Endodermal cell (in vitro differentiated cells): ENCODE measurements around the gene GPC6. TPM values are rescaled to one million over a fixed set of nuclear protein-coding genes. Genes with fewer than 3 reads are reported as not detected.
A peak's percentile ranks its signal among the peaks of the same experiment; 100 is the strongest.
"Not testable (repeated sequence)": the region's sequence is repeated elsewhere in the genome, so short reads cannot be mapped to it uniquely, and the experiment has no call there.

Source experiments
- DNase-seq: peaks from one replicate; pipeline ENCODE4 v3.0.0-alpha.2; 2017
- H3K27ac ChIP-seq: 2 replicates; pipeline ENCODE4 v1.5.1; 2013; ENCODE audit warnings: mild to moderate bottlenecking, low read depth, low read length, moderate library complexity
- H3K27me3 ChIP-seq: 2 replicates; pipeline ENCODE4 v1.6.1; 2013; ENCODE audit warnings: mild to moderate bottlenecking, low read length, moderate library complexity; ENCODE audit not compliant: insufficient read depth, control insufficient read depth, poor library complexity, severe bottlenecking
- H3K36me3 ChIP-seq: 2 replicates; pipeline ENCODE4 v1.7.0; 2013; ENCODE audit warnings: mild to moderate bottlenecking, low read length, moderate library complexity; ENCODE audit not compliant: control insufficient read depth, insufficient read depth
- H3K4me1 ChIP-seq: one replicate; pipeline ENCODE4 v1.7.0; 2013; ENCODE audit warnings: low read length; ENCODE audit not compliant: control insufficient read depth, insufficient read depth
- H3K4me3 ChIP-seq: 2 replicates; pipeline ENCODE4 v1.5.1; 2013; ENCODE audit warnings: mild to moderate bottlenecking, low read length, moderate library complexity
- H3K9ac ChIP-seq: 2 replicates; pipeline ENCODE4 v1.6.1; 2013; ENCODE audit warnings: mild to moderate bottlenecking, low read length, moderate library complexity; ENCODE audit not compliant: poor library complexity, severe bottlenecking; ENCODE audit errors: extremely low read depth
- H3K9me3 ChIP-seq: 2 replicates; pipeline ENCODE4 v1.6.1; 2013; ENCODE audit warnings: mild to moderate bottlenecking, low read length, moderate library complexity; ENCODE audit not compliant: control insufficient read depth
- H3K27ac Mint-ChIP-seq: 2 replicates; pipeline ENCODE4 v1.8.0; 2020; ENCODE audit warnings: mixed read lengths
- H3K27me3 Mint-ChIP-seq: 2 replicates; pipeline ENCODE4 v1.8.0; 2021; ENCODE audit warnings: mild to moderate bottlenecking, mixed read lengths; ENCODE audit not compliant: insufficient read depth
- H3K36me3 Mint-ChIP-seq: 2 replicates; pipeline ENCODE4 v1.8.0; 2020; ENCODE audit warnings: low read depth, mixed read lengths
- H3K4me1 Mint-ChIP-seq: 2 replicates; pipeline ENCODE4 v1.8.0; 2020; ENCODE audit warnings: mixed read lengths
- H3K4me3 Mint-ChIP-seq: 2 replicates; pipeline ENCODE4 v1.8.0; 2020; ENCODE audit warnings: mild to moderate bottlenecking, moderate library complexity, mixed read lengths
- H3K9me3 Mint-ChIP-seq: 2 replicates; pipeline ENCODE4 v1.8.0; 2020; ENCODE audit warnings: mild to moderate bottlenecking, mixed read lengths
- WGBS, 2 experiments: methylation state at CpG; one replicate each; pipeline versions ENCODE4 v1.1.5 to v1.1.7; 2013; ENCODE audit warnings: missing lambda C conversion rate in 2 of 2, mixed read lengths in 1 of 2; ENCODE audit not compliant: insufficient coverage in 1 of 2, insufficient read length in 1 of 2; 5-methylcytosine and 5-hydroxymethylcytosine counted together
- total RNA-seq, 2 donors: library from RNA; stranded (reverse); fragmentation: NEBNext Ultra II Directional in 1 of 2; extraction: Animal tissue kit (Norgen Biotek cat#: 25700) in 1 of 2; gene quantifications; 2 replicates in 1 of 2; 3 replicates in 1 of 2; pipeline ENCODE4 v1.2.1, GENCODE V29; 2021
- TF ChIP-seq, protein P1 (sequence below): fragments of 200-600 bp; sonication (generic); conservative IDR thresholded peaks from 2 replicates; pipeline ENCODE4 v1.5.0; 2021; ENCODE audit warnings: antibody characterized with exemption, mild to moderate bottlenecking

GPC6 gene
- total RNA-seq, 2 donors from 2014 or later, result 69.6 to 80.4 TPM

- no peaks in the 10 kb centered on the region for H3K36me3 ChIP-seq
- H3K4me1 ChIP-seq, result no peaks in the 10 kb centered on the region
- no peak overlapping the region for H3K27ac Mint-ChIP-seq
- H3K4me3 ChIP-seq, result no peak overlapping the region
- H3K4me3 Mint-ChIP-seq, result no peak overlapping the region
- H3K36me3 Mint-ChIP-seq, result no peaks in the 10 kb centered on the region
- no peaks in the 10 kb centered on the region for H3K27me3 Mint-ChIP-seq
- WGBS, 2 experiments, result 80 to 95% methylated on average over 1 to 7 of the region's 8 CpGs
- H3K9me3 Mint-ChIP-seq, result no peaks in the 10 kb centered on the region
- no peak for DNase-seq
- TF ChIP-seq, protein P1, sequence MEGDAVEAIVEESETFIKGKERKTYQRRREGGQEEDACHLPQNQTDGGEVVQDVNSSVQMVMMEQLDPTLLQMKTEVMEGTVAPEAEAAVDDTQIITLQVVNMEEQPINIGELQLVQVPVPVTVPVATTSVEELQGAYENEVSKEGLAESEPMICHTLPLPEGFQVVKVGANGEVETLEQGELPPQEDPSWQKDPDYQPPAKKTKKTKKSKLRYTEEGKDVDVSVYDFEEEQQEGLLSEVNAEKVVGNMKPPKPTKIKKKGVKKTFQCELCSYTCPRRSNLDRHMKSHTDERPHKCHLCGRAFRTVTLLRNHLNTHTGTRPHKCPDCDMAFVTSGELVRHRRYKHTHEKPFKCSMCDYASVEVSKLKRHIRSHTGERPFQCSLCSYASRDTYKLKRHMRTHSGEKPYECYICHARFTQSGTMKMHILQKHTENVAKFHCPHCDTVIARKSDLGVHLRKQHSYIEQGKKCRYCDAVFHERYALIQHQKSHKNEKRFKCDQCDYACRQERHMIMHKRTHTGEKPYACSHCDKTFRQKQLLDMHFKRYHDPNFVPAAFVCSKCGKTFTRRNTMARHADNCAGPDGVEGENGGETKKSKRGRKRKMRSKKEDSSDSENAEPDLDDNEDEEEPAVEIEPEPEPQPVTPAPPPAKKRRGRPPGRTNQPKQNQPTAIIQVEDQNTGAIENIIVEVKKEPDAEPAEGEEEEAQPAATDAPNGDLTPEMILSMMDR, result no peak
- peaks cover 17% of the 10 kb centered on the region for H3K9me3 ChIP-seq
- H3K9ac ChIP-seq, result no peak overlapping the region
- H3K27ac ChIP-seq, result no peak overlapping the region
- H3K4me1 Mint-ChIP-seq, result peaks cover 14% of the 10 kb centered on the region
- H3K27me3 ChIP-seq, result no peaks in the 10 kb centered on the region
Measured at GRCh38 chr13:93476175-93476574, 249.6 kb downstream of the GPC6 start.

DNA sequence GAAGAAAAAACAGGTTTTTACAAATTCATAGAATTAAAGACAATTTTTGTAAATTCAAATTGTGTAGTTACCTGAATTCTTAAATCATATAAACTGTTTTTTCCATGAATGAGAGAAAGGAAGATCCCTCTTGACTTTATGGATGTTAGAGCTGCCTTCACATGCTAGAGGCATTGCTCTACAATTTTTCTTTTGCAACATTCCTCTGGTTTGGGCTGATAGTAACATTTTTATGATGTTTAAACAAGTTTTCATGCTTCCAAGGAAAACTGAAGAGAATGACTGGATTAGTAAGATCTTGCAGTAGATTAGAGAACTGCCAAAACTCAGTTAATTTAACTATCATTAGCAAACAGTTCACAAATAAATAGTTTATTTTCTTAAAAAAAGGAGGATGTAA lies 250.6 kb downstream of the GPC6 start:
- no peak overlapping the region for H3K9ac ChIP-seq
- DNase-seq, result no peak
- H3K27me3 ChIP-seq, result no peaks in the 10 kb centered on the region
- no peaks in the 10 kb centered on the region for H3K36me3 ChIP-seq
- H3K27me3 Mint-ChIP-seq, result no peaks in the 10 kb centered on the region
- no peaks in the 10 kb centered on the region for H3K9me3 Mint-ChIP-seq
- H3K4me1 Mint-ChIP-seq, result peaks cover 14% of the 10 kb centered on the region
- no peak overlapping the region for H3K4me3 ChIP-seq
- TF ChIP-seq, protein P1, result no peak
- H3K9me3 ChIP-seq, result peaks cover 9% of the 10 kb centered on the region
- H3K36me3 Mint-ChIP-seq, result no peaks in the 10 kb centered on the region
- no peak overlapping the region for H3K4me3 Mint-ChIP-seq
- no peak overlapping the region for H3K27ac Mint-ChIP-seq
- no peak overlapping the region for H3K27ac ChIP-seq
- H3K4me1 ChIP-seq, result no peaks in the 10 kb centered on the region

- no peaks in the 10 kb centered on the region for H3K27me3 Mint-ChIP-seq
- TF ChIP-seq, protein P1, result no peak
- Histone ChIP-seq H3K27me3 (no peaks in the 10 kb centered on the region), H3K27ac (no peak overlapping the region), H3K4me3 (no peak overlapping the region), H3K4me1 (no peaks in the 10 kb centered on the region), H3K9me3 (no peaks in the 10 kb centered on the region), H3K9ac (no peak overlapping the region), H3K36me3 (no peaks in the 10 kb centered on the region)
- no peaks in the 10 kb centered on the region for H3K36me3 Mint-ChIP-seq
- WGBS, 2 experiments, result 95 to 100% methylated on average over 2 to 4 of the region's 4 CpGs
- peaks cover 3% of the 10 kb centered on the region for H3K4me1 Mint-ChIP-seq
- no peak overlapping the region for H3K4me3 Mint-ChIP-seq
- no peak overlapping the region for H3K27ac Mint-ChIP-seq
- no peak for DNase-seq
- H3K9me3 Mint-ChIP-seq, result no peaks in the 10 kb centered on the region
Measured at GRCh38 chr13:93480553-93481106, 254.0 kb downstream of the GPC6 start.

DNA sequence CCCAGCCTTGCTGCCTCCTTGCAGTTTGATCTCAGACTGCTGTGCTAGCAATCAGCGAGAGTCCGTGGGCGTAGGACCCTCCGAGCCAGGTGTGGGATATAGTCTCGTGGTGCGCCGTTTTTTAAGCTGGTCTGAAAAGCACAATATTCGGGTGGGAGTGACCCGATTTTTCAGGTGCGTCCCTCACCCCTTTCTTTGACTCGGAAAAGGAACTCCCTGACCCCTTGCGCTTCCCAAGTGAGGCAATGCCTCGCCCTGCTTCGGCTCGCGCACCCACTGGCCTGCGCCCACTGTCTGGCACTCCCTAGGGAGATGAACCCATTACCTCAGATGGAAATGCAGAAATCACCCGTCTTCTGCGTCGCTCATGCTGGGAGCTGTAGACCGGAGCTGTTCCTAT lies 269.5 kb downstream of the GPC6 start:
- Mint-ChIP-seq H3K27ac (peak overlapping the region; percentile 94), H3K4me3 (peak overlapping the region; percentile 73), H3K4me1 (peaks cover 16% of the 10 kb centered on the region)
- not testable (repeated sequence) for DNase-seq, H3K9me3 Mint-ChIP-seq, H3K36me3 Mint-ChIP-seq, H3K9ac ChIP-seq, H3K4me1 ChIP-seq, H3K27ac ChIP-seq, H3K27me3 ChIP-seq, H3K9me3 ChIP-seq, H3K27me3 Mint-ChIP-seq, H3K36me3 ChIP-seq
- 53 to 69% methylated on average over 15 to 21 of the region's 21 CpGs for WGBS, 2 experiments
- H3K4me3 ChIP-seq, result peak overlapping the region; percentile 1
